Ureter (tissue), 1 donor: ENCODE data around the gene SMARCD3. TPM values are rescaled to one million over a fixed set of nuclear protein-coding genes. Genes with fewer than 3 reads are reported as not detected.

Experiments
- total RNA-seq: library from RNA; stranded (reverse); gene quantifications from one replicate; pipeline ENCODE4 v1.2.4, GENCODE V29; 2023
- donor health status: DM: yes; HTN: yes; CAD: no.

Gene SMARCD3
- total RNA-seq, 1 donor from 2014 or later = 67.4 TPM

Other genes starting within 250 kb of the SMARCD3 start
- gene ATG9B, start 224.2 kb downstream of the SMARCD3 start, total RNA-seq = 0.55 TPM
- gene ABCB8, start 220.2 kb downstream of the SMARCD3 start, total RNA-seq = 32.4 TPM
- gene ASIC3, start 200.2 kb downstream of the SMARCD3 start, total RNA-seq = 0.34 TPM
- 5.5 TPM for gene CDK5, start 190.8 kb downstream of the SMARCD3 start, total RNA-seq
- 74.2 TPM for gene SLC4A2, start 189.1 kb downstream of the SMARCD3 start, total RNA-seq
- 91.7 TPM for gene FASTK, start 167.9 kb downstream of the SMARCD3 start, total RNA-seq
- 24.9 TPM for gene TMUB1, start 165.2 kb downstream of the SMARCD3 start, total RNA-seq
- gene AGAP3, start 162.2 kb downstream of the SMARCD3 start, total RNA-seq = 178 TPM
- gene GBX1, start 81.0 kb downstream of the SMARCD3 start, total RNA-seq = not detected
- not detected for gene ASB10, start 61.4 kb downstream of the SMARCD3 start, total RNA-seq
- not detected for gene H2BK1, start 38.2 kb downstream of the SMARCD3 start, total RNA-seq
- gene ABCF2, start 21.5 kb downstream of the SMARCD3 start, total RNA-seq = 33.9 TPM
- gene CHPF2, start 16.2 kb downstream of the SMARCD3 start, total RNA-seq = 43.0 TPM
- gene NUB1, start 93.1 kb upstream of the SMARCD3 start, total RNA-seq = 56.4 TPM
- gene WDR86, start 161.3 kb upstream of the SMARCD3 start, total RNA-seq = 4.3 TPM
- not detected for gene CRYGN, start 191.4 kb upstream of the SMARCD3 start, total RNA-seq